Astrocyte of the spinal cord (primary cell): ENCODE results near the gene SULT1C3.

Experiments used
- DNase-seq: peaks from one replicate; pipeline ENCODE4 v3.0.0; 2011; ENCODE audit warnings: low read depth, low spot score
- H3K4me3 ChIP-seq: 2 replicates; pipeline ENCODE4 v1.5.1; 2011; ENCODE audit warnings: low read depth, mild to moderate bottlenecking, low read length, moderate library complexity
- in situ Hi-C: cut with HindIII; loops from 2 replicates; pipeline ENCODE4 v1.10.0; 2017; ENCODE audit warnings: low sequenced_read_pairs
- TF ChIP-seq, protein P1 (sequence below): IDR thresholded peaks from 2 replicates; pipeline ENCODE4 v1.5.1; 2012; ENCODE audit warnings: low read depth, mild to moderate bottlenecking, low read length, inconsistent platforms

The SULT1C3 gene

DNA sequence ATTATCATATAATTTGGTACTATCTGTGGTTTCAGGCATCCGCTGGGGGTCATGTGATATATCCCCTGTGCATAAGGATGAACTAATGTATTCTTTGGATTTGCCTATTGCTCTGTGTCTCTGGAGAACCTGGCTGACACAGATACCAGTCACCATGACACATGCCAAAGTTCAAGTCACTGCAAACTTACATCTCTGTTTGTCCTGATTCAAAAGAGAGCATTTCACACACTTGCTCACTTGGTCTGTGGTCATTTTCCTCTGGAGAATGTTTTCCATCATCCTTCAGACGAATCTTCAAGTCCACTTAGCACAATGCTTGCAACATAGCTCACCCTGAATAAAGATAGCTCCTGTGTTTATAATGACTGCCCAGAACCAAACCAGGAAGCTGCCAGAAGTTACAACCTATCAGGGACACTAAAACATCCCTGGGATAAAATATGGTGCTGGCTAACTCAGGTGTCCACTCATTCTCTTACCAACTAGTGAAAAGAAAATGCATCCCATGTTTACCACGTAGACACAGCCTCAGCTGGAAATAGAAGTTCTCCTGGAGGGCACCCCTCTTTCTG lies 18.1 kb downstream of the SULT1C3 start:
- in situ Hi-C loops, result no loop called here
- TF ChIP-seq, protein P1, sequence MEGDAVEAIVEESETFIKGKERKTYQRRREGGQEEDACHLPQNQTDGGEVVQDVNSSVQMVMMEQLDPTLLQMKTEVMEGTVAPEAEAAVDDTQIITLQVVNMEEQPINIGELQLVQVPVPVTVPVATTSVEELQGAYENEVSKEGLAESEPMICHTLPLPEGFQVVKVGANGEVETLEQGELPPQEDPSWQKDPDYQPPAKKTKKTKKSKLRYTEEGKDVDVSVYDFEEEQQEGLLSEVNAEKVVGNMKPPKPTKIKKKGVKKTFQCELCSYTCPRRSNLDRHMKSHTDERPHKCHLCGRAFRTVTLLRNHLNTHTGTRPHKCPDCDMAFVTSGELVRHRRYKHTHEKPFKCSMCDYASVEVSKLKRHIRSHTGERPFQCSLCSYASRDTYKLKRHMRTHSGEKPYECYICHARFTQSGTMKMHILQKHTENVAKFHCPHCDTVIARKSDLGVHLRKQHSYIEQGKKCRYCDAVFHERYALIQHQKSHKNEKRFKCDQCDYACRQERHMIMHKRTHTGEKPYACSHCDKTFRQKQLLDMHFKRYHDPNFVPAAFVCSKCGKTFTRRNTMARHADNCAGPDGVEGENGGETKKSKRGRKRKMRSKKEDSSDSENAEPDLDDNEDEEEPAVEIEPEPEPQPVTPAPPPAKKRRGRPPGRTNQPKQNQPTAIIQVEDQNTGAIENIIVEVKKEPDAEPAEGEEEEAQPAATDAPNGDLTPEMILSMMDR, result no peak
- no peak for DNase-seq
- H3K4me3 ChIP-seq, result no peak overlapping the region

DNA sequence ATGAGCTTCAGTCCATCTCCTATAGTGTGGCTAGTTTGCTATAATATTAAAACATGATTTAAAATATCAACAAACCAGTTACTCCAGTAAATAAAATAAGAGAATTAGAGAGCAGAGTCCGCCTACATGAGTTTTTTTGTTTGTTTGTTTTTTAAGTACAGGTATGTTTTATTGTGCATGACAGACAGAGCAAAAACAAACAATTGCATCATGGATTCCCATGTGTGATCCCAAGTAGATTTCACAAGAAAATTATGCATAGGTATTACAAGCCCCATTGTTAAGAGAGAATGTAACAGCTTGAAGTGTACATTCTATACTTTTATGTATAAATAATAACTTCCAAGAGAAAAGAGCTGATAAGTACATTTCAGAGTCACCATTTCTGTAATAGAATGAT lies 21.0 kb downstream of the SULT1C3 start:
- in situ Hi-C loops, result no loop called here
- DNase-seq, result no peak
- TF ChIP-seq, protein P1, result no peak
- H3K4me3 ChIP-seq, result no peak overlapping the region

DNA sequence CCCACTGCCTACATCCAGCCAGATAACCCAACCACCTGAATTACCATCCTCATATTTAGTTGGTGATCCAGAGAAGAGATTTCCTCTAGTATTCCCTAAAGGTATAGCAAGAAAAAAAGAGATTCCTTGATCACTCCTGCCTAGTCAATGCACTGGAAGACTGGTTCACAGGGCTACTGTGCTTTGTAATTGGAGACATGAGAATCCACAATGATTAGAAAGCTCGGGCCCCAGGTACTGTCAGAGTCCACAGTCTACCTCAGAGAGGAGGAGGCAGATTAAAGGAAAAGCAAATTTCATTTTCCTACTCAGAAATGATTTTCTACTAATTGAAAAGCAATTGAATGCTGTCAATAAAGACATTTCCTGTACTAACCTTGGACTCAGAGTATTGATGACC lies 22.3 kb downstream of the SULT1C3 start:
- in situ Hi-C loops, result no loop called here
- no peak overlapping the region for H3K4me3 ChIP-seq
- no peak for DNase-seq
- TF ChIP-seq, protein P1, result no peak

DNA sequence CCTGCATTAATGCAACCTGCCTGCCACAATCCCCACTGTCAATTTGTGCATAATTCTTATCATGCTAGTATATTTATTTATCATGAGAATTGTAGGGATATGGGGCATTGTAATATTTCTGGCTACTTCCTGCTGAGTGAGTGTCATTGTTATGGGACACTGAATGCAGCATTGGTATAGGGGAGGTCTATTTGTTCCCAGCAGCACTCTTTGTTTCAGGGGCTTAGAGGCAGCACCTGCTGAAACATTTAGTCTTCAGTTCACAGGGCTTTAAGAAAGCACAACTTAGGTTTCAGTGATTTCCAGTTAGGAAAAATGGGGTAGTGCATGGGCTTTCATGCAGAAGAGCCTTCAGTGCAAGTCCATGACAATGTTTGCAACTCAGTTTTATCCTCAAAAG lies 23.6 kb downstream of the SULT1C3 start:
- TF ChIP-seq, protein P1, result no peak
- in situ Hi-C loops, result no loop called here
- no peak overlapping the region for H3K4me3 ChIP-seq
- DNase-seq, result no peak

DNA sequence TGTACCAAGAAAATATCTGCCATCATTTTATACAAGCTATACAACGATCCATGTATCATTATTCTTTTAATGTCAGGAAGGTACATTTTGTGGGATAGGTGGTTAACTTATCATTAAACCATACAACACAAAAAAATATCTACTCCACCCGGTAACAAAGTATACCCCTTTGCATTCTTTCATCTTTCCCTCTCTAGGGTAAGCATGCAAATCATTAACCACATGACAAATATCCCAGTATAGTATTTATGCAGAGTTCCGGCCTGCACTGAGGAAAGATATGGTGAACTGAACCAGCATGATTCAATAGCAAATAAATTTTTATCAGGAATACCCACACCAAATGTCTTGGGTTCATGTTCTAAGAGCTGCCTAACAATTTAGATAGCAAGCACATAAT lies 26.4 kb downstream of the SULT1C3 start:
- TF ChIP-seq, protein P1, result no peak
- in situ Hi-C loops, result no loop called here

DNA sequence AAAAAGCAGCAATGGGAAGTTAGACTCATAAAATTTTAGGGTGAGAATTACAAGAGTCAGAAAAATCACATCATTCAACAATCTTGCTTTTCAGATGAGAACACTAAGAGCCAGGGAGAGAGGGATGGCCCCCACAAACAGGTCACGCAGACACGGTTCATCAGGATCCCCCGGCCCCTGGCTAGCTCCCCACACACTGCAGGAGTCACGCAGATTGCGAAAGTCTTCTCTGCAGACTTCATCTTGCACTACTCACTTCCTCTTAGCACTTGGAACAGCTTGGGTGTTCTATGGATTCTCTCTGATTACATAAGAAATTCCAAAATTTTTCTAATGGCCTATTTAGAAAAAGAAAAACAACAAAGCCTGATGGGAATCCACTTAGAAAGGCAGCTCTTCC lies 27.3 kb downstream of the SULT1C3 start:
- in situ Hi-C loops, result no loop called here
- DNase-seq, result peak; percentile 65
- H3K4me3 ChIP-seq, result no peak overlapping the region
- TF ChIP-seq, protein P1, result no peak

More for the DNA sequence above, 26.4 kb downstream of the SULT1C3 start:
- no peak for DNase-seq
- H3K4me3 ChIP-seq, result no peak overlapping the region

- TF ChIP-seq, protein P1, result no peak
- DNase-seq, result peak; percentile 69
- in situ Hi-C loops, result no loop called here
- H3K4me3 ChIP-seq, result no peak overlapping the region
These were observed 28.2 kb downstream of the SULT1C3 start for GRCh38 chr2:108268001-108268400.
